Gastrocnemius medialis (tissue), 4 donors: ENCODE measurements around the gene AMPD2. TPM values are rescaled to one million over a fixed set of nuclear protein-coding genes. Genes with fewer than 3 reads are reported as not detected.

ENCODE experiments used
- ATAC-seq, 2 donors: fragments of 150-250 bp; one replicate each; pipeline ENCODE4 v1.9.1; 2016
- DNase-seq, 2 donors: peaks; one replicate each; pipeline ENCODE4 v3.0.0-alpha.2; 2019
- H3K27ac ChIP-seq, 4 donors: fragments of 200-600 bp; sonication (generic); 1 replicate in 1 of 4; 2 replicates in 3 of 4; pipeline ENCODE4 v1.5.1; 2016 to 2018; ENCODE audit warnings: mild to moderate bottlenecking in 2 of 4, moderate library complexity in 1 of 4
- H3K27me3 ChIP-seq, 3 donors: fragments of 200-600 bp; sonication (generic) in 2 of 3; 1 replicate in 1 of 3; 2 replicates in 2 of 3; pipeline versions ENCODE4 v1.5.1 to v1.6.0; 2016 to 2019; ENCODE audit warnings: mild to moderate bottlenecking in 1 of 3, moderate library complexity in 1 of 3
- H3K36me3 ChIP-seq, 2 donors: fragments of 200-600 bp; sonication (generic) in 1 of 2; one replicate each; pipeline ENCODE4 v1.5.1; 2017 to 2018
- H3K4me1 ChIP-seq, 2 donors: fragments of 200-600 bp; sonication (generic) in 1 of 2; one replicate each; pipeline ENCODE4 v1.5.1; 2016 to 2017; ENCODE audit warnings: mild to moderate bottlenecking in 2 of 2
- H3K4me3 ChIP-seq, 4 donors: fragments of 200-600 bp; sonication (generic) in 3 of 4; 1 replicate in 1 of 4; 2 replicates in 3 of 4; pipeline ENCODE4 v1.5.1; 2016 to 2019; ENCODE audit warnings: mild to moderate bottlenecking in 2 of 4
- H3K9me3 ChIP-seq, 3 donors: fragments of 200-600 bp; sonication (generic) in 2 of 3; 1 replicate in 1 of 3; 2 replicates in 2 of 3; pipeline ENCODE4 v1.5.1; 2016 to 2019
- POLR2A ChIP-seq, 2 donors: fragments of 450-650 bp; IDR thresholded peaks; one replicate each; pipeline ENCODE4 v1.6.1; 2017; ENCODE audit warnings: antibody characterized with exemption in 2 of 2, mild to moderate bottlenecking in 2 of 2, moderate library complexity in 2 of 2
- in situ Hi-C, 4 donors: fragments of 200-750 bp; cut with MboI; loops; one replicate each; pipeline versions ENCODE4 v1.15.0 to v1.8.0; 2017; ENCODE audit warnings: low sequenced_read_pairs in 4 of 4
- intact Hi-C: fragments of 100-400 bp; cut with DNase I; formaldehyde crosslinking; loops from one replicate; pipeline ENCODE4 v1.15.1; 2023; ENCODE audit warnings: low total_unique reads
- total RNA-seq, 4 donors: library from RNA; depleted of rRNA; stranded (reverse); fragments of >200 nt; gene quantifications; one replicate each; pipeline versions ENCODE4 v1.1.0 to v1.2.3, GENCODE V29; 2016
- TF ChIP-seq, protein P1 (sequence below), 5 experiments: fragments of 450-650 bp in 3 of 5; fragments of 200-600 bp in 2 of 5; sonication (generic) in 2 of 5; IDR thresholded peaks in 4 of 5; conservative IDR thresholded peaks in 1 of 5; 1 replicate in 4 of 5; 2 replicates in 1 of 5; pipeline ENCODE4 v1.5.1; 2016 to 2019; ENCODE audit warnings: antibody characterized with exemption in 5 of 5, mild to moderate bottlenecking in 3 of 5, moderate library complexity in 3 of 5

AMPD2 gene
- total RNA-seq: 10 to 100 TPM in 2 of 4 donors, 1 to 10 TPM in 2; 5.3 to 19.4 (median 10.4) TPM

DNA sequence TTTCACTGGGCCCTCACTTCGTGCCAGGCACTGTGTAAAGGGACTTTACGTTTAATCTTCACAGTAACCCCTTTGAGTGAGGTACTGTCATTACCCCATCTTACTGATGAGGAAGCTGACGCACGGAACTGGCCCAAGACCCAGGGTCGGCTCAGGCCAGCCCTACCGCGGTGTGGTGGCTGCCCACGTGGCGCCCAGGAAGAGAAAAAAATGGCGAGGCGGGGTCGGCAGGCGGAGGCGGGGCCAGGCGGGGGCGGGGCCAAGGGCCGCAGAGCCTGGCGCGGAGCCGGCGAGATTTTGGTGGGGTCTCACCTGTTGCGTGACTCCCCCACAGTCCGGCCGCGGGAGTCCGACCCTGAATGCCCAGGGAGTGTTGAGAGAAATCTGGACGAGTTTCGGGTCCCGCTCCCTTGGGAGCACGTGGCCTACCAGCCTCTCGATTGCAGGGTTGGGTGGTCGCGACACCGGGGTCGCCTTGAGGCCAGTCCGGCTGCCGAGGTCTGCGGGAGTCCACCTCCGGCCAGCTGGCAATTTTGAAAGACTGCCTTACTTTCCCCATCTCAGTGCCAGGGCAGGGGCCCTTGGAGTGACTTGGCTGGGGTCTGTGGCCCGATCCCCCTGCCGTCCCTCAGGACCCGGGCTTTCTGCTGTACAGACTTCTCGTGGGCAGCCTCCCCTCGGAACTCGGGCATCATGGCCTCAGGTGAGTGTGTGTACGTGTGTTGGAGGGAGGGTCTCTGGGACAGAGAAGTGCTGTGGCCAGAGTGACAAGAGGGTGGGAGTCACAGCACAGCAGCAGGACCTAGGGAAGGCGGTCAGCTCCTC lies at the start of gene AMPD2, which contains the start of gene GNAT2:
AMPD2 (plus strand) TSS at position 262 of the 825 bp plus-strand sequence. CDS start 1,339 bp downstream, outside the sequence.
GNAT2 (minus strand) TSS at position 41 of the 825 bp plus-strand sequence. CDS start 6,746 bp downstream, outside the sequence.
- ATAC-seq: peak; percentile 57 to 64
- in situ Hi-C loops: loop anchor here (5.0 to 10.0 kb wide), 3 partner anchors 72 to 365 kb away; partner anchors contain the start of genes GNAI3 (in 4 of the 4) and AHCYL1 (in 1 of the 4)
- H3K4me1 ChIP-seq: peaks cover 4 to 24% of the 10 kb centered on the region in 2 donors

DNA sequence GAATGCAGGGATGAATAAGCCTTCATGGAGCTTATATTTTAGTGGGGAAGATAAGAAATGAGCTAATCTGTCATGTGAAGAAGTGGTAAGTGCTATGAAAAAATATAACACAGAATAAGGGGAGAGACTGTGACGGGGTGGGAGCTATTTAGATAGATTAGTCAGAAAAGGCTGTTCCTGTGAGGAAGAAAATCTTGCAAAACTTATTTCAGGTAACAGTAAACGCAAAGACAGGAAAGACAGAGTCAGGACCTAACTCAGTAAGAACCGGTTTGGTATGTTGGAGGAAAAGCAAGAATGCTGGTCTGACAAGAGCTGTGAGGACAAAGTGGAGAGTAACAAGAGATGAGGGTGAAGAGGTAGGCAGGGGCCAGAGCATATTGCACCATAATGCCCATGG lies 49.2 kb upstream of the AMPD2 start:
- Histone ChIP-seq H3K27ac (peak overlapping the region in 3 of 4 donors; percentile 4 to 42 (median 25)), H3K4me1 (peaks cover 53 to 60% of the 10 kb centered on the region in 2 donors), H3K4me3 (no peak overlapping the region), H3K9me3 (no peaks in the 10 kb centered on the region), H3K36me3 (no peaks in the 10 kb centered on the region), H3K27me3 (no peaks in the 10 kb centered on the region)
- ATAC-seq (peak in 1 of 2 donors; percentile 86), DNase-seq (no peak)
- TF ChIP-seq, protein P1, sequence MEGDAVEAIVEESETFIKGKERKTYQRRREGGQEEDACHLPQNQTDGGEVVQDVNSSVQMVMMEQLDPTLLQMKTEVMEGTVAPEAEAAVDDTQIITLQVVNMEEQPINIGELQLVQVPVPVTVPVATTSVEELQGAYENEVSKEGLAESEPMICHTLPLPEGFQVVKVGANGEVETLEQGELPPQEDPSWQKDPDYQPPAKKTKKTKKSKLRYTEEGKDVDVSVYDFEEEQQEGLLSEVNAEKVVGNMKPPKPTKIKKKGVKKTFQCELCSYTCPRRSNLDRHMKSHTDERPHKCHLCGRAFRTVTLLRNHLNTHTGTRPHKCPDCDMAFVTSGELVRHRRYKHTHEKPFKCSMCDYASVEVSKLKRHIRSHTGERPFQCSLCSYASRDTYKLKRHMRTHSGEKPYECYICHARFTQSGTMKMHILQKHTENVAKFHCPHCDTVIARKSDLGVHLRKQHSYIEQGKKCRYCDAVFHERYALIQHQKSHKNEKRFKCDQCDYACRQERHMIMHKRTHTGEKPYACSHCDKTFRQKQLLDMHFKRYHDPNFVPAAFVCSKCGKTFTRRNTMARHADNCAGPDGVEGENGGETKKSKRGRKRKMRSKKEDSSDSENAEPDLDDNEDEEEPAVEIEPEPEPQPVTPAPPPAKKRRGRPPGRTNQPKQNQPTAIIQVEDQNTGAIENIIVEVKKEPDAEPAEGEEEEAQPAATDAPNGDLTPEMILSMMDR (IDR thresholded peaks at IDR 0.05 in 4 of 5, conservative IDR thresholded peaks at IDR 0.05 in 1 of 5): no peak
- no peak for TF ChIP-seq POLR2A (IDR thresholded peaks at IDR 0.05)
- intact Hi-C loops: no loop called here
- in situ Hi-C loops: no loop called here

More for the DNA sequence above, at the start of gene AMPD2, which contains the start of gene GNAT2:
- Histone ChIP-seq H3K27me3 (peaks cover 0 to 4% (median 0%) of the 10 kb centered on the region in 3 donors), H3K4me3 (peak within 1 kb of the TSS; percentile 64 to 87 (median 66)), H3K36me3 (no peaks in the 10 kb centered on the region), H3K9me3 (no peaks in the 10 kb centered on the region), H3K27ac (peak within 1 kb of the TSS; percentile 62 to 73 (median 71))
- peak; percentile 58 to 77 for DNase-seq
- TF ChIP-seq, protein P1 (IDR thresholded peaks at IDR 0.05 in 4 of 5, conservative IDR thresholded peaks at IDR 0.05 in 1 of 5): no peak
- TF ChIP-seq POLR2A (IDR thresholded peaks at IDR 0.05): peak in 1 of 2 donors; percentile 23
- intact Hi-C loops: loop anchor here (2.0 to 5.0 kb wide), 2 partner anchors 73 to 127 kb away; partner anchors contain the start of gene CYB561D1

DNA sequence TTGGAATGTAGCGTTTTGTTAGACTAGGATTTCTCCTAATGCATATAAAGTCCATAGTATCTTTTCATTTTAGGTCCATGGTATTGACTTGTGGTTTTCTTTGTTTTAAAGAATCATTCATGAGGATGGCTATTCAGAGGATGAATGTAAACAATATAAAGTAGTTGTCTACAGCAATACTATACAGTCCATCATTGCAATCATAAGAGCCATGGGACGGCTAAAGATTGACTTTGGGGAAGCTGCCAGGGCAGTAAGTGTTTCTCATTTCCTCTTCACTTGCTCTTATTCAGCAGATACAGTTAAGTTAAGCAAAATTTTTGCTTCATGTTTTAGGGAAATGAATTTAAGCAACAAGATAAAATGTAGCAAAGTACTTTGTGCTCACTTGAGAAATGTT lies 45.9 kb upstream of the AMPD2 start:
- Histone ChIP-seq H3K36me3 (no peaks in the 10 kb centered on the region), H3K4me3 (no peak overlapping the region), H3K27ac (no peak overlapping the region), H3K9me3 (no peaks in the 10 kb centered on the region), H3K27me3 (no peaks in the 10 kb centered on the region), H3K4me1 (peaks cover 30 to 37% of the 10 kb centered on the region in 2 donors)
- ATAC-seq (no peak), DNase-seq (no peak)
- in situ Hi-C loops (no loop called here), intact Hi-C loops (no loop called here)
- TF ChIP-seq POLR2A (IDR thresholded peaks at IDR 0.05): no peak
- TF ChIP-seq, protein P1 (IDR thresholded peaks at IDR 0.05 in 4 of 5, conservative IDR thresholded peaks at IDR 0.05 in 1 of 5): no peak

DNA sequence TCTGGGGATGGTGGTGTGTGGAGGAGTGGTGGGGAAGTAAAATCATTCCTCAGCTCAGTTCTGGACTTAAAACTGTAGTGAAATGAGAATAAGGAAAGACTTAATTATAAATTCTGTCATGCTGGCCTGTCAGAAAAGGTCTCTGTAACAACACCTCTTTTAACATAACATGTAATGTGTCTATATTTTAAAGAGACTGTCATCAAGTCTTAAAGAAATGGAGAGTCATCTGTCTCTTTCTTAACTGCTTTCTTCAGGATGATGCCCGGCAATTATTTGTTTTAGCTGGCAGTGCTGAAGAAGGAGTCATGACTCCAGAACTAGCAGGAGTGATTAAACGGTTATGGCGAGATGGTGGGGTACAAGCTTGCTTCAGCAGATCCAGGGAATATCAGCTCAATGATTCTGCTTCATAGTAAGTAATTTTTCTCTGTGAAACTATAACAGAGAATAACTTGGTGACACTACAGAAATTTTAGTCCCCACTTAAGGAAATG lies 40.6 kb upstream of the AMPD2 start:
- no peak overlapping the region for H3K4me3 ChIP-seq
- no peak overlapping the region for H3K27ac ChIP-seq
- H3K4me1 ChIP-seq: peaks cover 11 to 13% of the 10 kb centered on the region in 2 donors
- in situ Hi-C loops (no loop called here), intact Hi-C loops (no loop called here)
- ATAC-seq (no peak), DNase-seq (no peak)
- no peaks in the 10 kb centered on the region for H3K9me3 ChIP-seq
- H3K27me3 ChIP-seq: no peaks in the 10 kb centered on the region
- H3K36me3 ChIP-seq: peaks cover 0 to 28% of the 10 kb centered on the region in 2 donors
- no peak for TF ChIP-seq POLR2A (IDR thresholded peaks at IDR 0.05)
- TF ChIP-seq, protein P1 (IDR thresholded peaks at IDR 0.05 in 4 of 5, conservative IDR thresholded peaks at IDR 0.05 in 1 of 5): no peak
